K562 (cell line): Measurements from ENCODE around the gene RASSF3. TPM values are rescaled to one million over a fixed set of nuclear protein-coding genes. Genes with fewer than 3 reads are reported as not detected.

ENCODE experiments used
- ATF1 ChIP-seq, 2 experiments: fragments of 450-650 bp in 1 of 2; IDR thresholded peaks; 2 replicates each; pipeline ENCODE4 v1.6.1; 2016; ENCODE audit warnings: missing compliant biosample characterization in 1 of 2, missing genetic modification characterization in 1 of 2
- BRCA1 ChIP-seq, 2 experiments: fragments of 450-650 bp in 1 of 2; sonication (generic) in 1 of 2; formaldehyde crosslinking in 1 of 2; IDR thresholded peaks; 2 replicates each; pipeline versions ENCODE4 v1.5.0 to v1.6.1; 2017 to 2020; ENCODE audit warnings: mild to moderate bottlenecking in 1 of 2, missing genetic modification reagents in 1 of 2
- CREM ChIP-seq: IDR thresholded peaks from 2 replicates; pipeline ENCODE4 v1.6.1; 2014; ENCODE audit warnings: antibody characterized with exemption, low read depth
- DDX20 ChIP-seq: fragments of 450-650 bp; IDR thresholded peaks from 2 replicates; pipeline ENCODE4 v1.6.1; 2016; ENCODE audit warnings: missing genetic modification characterization, low read depth, mild to moderate bottlenecking, missing compliant biosample characterization, moderate library complexity
- DPF2 ChIP-seq: fragments of 450-650 bp; IDR thresholded peaks from 2 replicates; pipeline ENCODE4 v1.6.1; 2016
- ELF4 ChIP-seq: fragments of 450-650 bp; formaldehyde crosslinking; IDR thresholded peaks from 2 replicates; pipeline ENCODE4 v1.4.0; 2022; ENCODE audit warnings: missing genetic modification characterization
- ESRRA ChIP-seq: fragments of 450-650 bp; IDR thresholded peaks from 2 replicates; pipeline ENCODE4 v1.6.1; 2014; ENCODE audit warnings: low read depth, mild to moderate bottlenecking, moderate library complexity, borderline replicate concordance
- FOXM1 ChIP-seq, 2 experiments: fragments of 450-650 bp in 1 of 2; sonication (generic) in 1 of 2; formaldehyde crosslinking in 1 of 2; IDR thresholded peaks; 2 replicates each; pipeline versions ENCODE4 v1.6.1 to v1.9.0; 2017 to 2022; ENCODE audit warnings: low read depth in 2 of 2, mild to moderate bottlenecking in 2 of 2, missing genetic modification reagents in 1 of 2, moderate library complexity in 1 of 2
- GATAD2A ChIP-seq: fragments of 450-650 bp; IDR thresholded peaks from 2 replicates; pipeline ENCODE4 v1.6.1; 2017
- GTF2A2 ChIP-seq: IDR thresholded peaks from 2 replicates; pipeline ENCODE4 v1.6.1; 2016; ENCODE audit warnings: mild to moderate bottlenecking, missing genetic modification characterization, missing compliant biosample characterization
- ILK ChIP-seq: fragments of 450-650 bp; IDR thresholded peaks from 2 replicates; pipeline ENCODE4 v1.6.1; 2016; ENCODE audit warnings: missing genetic modification characterization, low read depth, mild to moderate bottlenecking, missing compliant biosample characterization, moderate library complexity, borderline replicate concordance
- KDM1A ChIP-seq, 2 experiments: fragments of 450-650 bp; IDR thresholded peaks; 2 replicates each; pipeline ENCODE4 v1.6.1; 2016; ENCODE audit warnings: mild to moderate bottlenecking in 2 of 2
- MEIS2 ChIP-seq: fragments of 450-650 bp; IDR thresholded peaks from 2 replicates; pipeline ENCODE4 v1.6.1; 2014; ENCODE audit warnings: mild to moderate bottlenecking; ENCODE audit not compliant: partially characterized antibody
- MTA1 ChIP-seq: fragments of 450-650 bp; IDR thresholded peaks from 2 replicates; pipeline ENCODE4 v1.6.1; 2017; ENCODE audit warnings: borderline replicate concordance
- MYC ChIP-seq, 2 experiments: fragments of 250-450 bp in 1 of 2; sonication (Bioruptor Pico) in 1 of 2; IDR thresholded peaks; 2 replicates each; pipeline versions ENCODE4 v1.5.1 to v1.6.1; 2012 to 2021; ENCODE audit warnings: low read depth in 2 of 2, borderline replicate concordance in 1 of 2, improper control_type of control experiment in 1 of 2, low read length in 1 of 2, mild to moderate bottlenecking in 1 of 2, moderate library complexity in 1 of 2
- NBN ChIP-seq: fragments of 450-650 bp; IDR thresholded peaks from 2 replicates; pipeline ENCODE4 v1.6.1; 2016; ENCODE audit warnings: low read depth, mild to moderate bottlenecking
- NR2C2 ChIP-seq, 2 experiments: fragments of 200-800 bp in 1 of 2; sonication (Bioruptor generic) in 1 of 2; sonication (generic) in 1 of 2; formaldehyde crosslinking in 1 of 2; IDR thresholded peaks; 2 replicates each; pipeline versions ENCODE4 v1.6.1 to v1.8.0; 2016 to 2022; ENCODE audit warnings: mild to moderate bottlenecking in 1 of 2, missing compliant biosample characterization in 1 of 2, missing genetic modification characterization in 1 of 2, missing genetic modification reagents in 1 of 2
- NR4A1 ChIP-seq, 2 experiments: fragments of 250-450 bp in 1 of 2; fragments of 450-650 bp in 1 of 2; sonication (Bioruptor Pico) in 1 of 2; IDR thresholded peaks; 2 replicates each; pipeline versions ENCODE4 v1.4.0 to v1.6.1; 2016 to 2020; ENCODE audit warnings: mild to moderate bottlenecking in 2 of 2, missing compliant biosample characterization in 1 of 2, missing genetic modification characterization in 1 of 2, moderate library complexity in 1 of 2
- PTRF ChIP-seq: fragments of 450-650 bp; IDR thresholded peaks from 2 replicates; pipeline ENCODE4 v1.6.1; 2016; ENCODE audit warnings: mild to moderate bottlenecking, missing genetic modification characterization, missing compliant biosample characterization
- PTTG1 ChIP-seq: fragments of 450-650 bp; IDR thresholded peaks from 2 replicates; pipeline ENCODE4 v1.6.1; 2016; ENCODE audit warnings: low read depth, mild to moderate bottlenecking, missing genetic modification characterization, missing compliant biosample characterization
- SMARCA4 ChIP-seq: fragments of 450-650 bp; IDR thresholded peaks from 2 replicates; pipeline ENCODE4 v1.6.1; 2016
- TAF1 ChIP-seq: IDR thresholded peaks from 2 replicates; pipeline ENCODE4 v1.6.1; 2011; ENCODE audit warnings: mild to moderate bottlenecking, low read length, moderate library complexity; ENCODE audit not compliant: insufficient read depth, control insufficient read depth, severe bottlenecking; ENCODE audit errors: extremely low read depth
- TAL1 ChIP-seq: fragments of 450-650 bp; IDR thresholded peaks from 2 replicates; pipeline ENCODE4 v1.6.1; 2016; ENCODE audit warnings: mild to moderate bottlenecking
- TCF3 ChIP-seq: sonication (generic); formaldehyde crosslinking; IDR thresholded peaks from 2 replicates; pipeline ENCODE4 v1.4.0; 2020; ENCODE audit warnings: mild to moderate bottlenecking, missing genetic modification reagents
- TEAD1 ChIP-seq, 2 experiments: fragments of 450-650 bp in 1 of 2; sonication (generic) in 1 of 2; formaldehyde crosslinking; IDR thresholded peaks; 2 replicates each; pipeline versions ENCODE4 v1.4.0 to v1.8.0; 2020 to 2022; ENCODE audit warnings: mild to moderate bottlenecking in 2 of 2, missing genetic modification reagents in 1 of 2
- ZC3H4 ChIP-seq: sonication (generic); formaldehyde crosslinking; IDR thresholded peaks from 2 replicates; pipeline ENCODE4 v1.9.0; 2021; ENCODE audit warnings: missing genetic modification reagents, borderline replicate concordance
- ZNF584 ChIP-seq: fragments of 200-800 bp; sonication (Bioruptor generic); IDR thresholded peaks from 2 replicates; pipeline ENCODE4 v1.6.1; 2016; ENCODE audit warnings: low read depth, mild to moderate bottlenecking, missing genetic modification characterization, missing compliant biosample characterization
- polyA plus RNA-seq, 8 experiments: library from polyadenylated mRNA; depleted of rRNA in 4 of 8; stranded (reverse) in 5 of 8; unstranded in 3 of 8; fragments of >200 nt; fragmentation: Nextera tagmentation in 2 of 8; fragmentation: Illumina TruSeq in 1 of 8; extraction: Ambion mirVana in 2 of 8; extraction: Trizol in 1 of 8; gene quantifications; 2 replicates each; pipeline versions ENCODE4 v1.2.1 to v1.2.3, GENCODE V29; 2011 to 2014; ENCODE audit warnings: inconsistent platforms in 1 of 8, missing spikeins in 1 of 8
- total RNA-seq, 7 experiments: library from RNA; depleted of rRNA in 6 of 7; stranded (reverse); fragments of >200 nt in 6 of 7; fragmentation: Illumina TruSeq in 2 of 7; extraction: Trizol in 2 of 7; gene quantifications; 2 replicates each; pipeline versions ENCODE4 v1.2.1 to v1.2.3, GENCODE V29; 2011 to 2021; ENCODE audit warnings: low replicate concordance in 1 of 7
- TF ChIP-seq, protein P1 (sequence below): sonication (generic); formaldehyde crosslinking; IDR thresholded peaks from 2 replicates; pipeline ENCODE4 v1.8.0; 2022; ENCODE audit warnings: mild to moderate bottlenecking, missing genetic modification reagents

RASSF3 gene
- total and polyA plus RNA-seq, 9 of the 15 experiments (the other 6 are each of a cell fraction or from before 2014, with no cell fraction given) = 3.7 to 39.2 (median 20.2) TPM

DNA sequence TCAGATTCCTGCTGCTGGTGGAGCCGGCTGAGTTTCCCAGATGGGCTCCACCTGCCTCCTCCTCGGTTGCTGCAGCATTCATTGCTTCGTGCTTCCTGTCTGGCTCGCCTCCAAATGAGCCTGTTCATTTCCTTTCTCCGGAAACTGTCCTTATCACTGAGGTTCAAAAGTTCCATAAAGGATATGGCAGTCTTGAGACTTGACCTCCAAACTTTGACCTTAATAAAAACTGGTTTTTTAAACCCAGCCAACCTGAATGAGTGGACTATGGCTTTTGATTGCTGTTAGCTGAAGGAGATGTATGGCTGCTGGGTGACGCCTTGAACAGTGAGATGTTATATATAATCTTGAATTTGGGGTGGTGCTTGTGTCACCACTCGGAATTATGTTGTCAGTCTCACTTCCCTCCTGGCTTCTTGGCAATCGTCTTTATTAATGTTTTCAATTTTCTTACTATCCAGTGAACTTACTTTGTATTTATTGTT, 62.7 kb downstream of the RASSF3 start (continued):
- TF ChIP-seq SMARCA4 = peak; percentile 72
- peak; percentile 87 for TF ChIP-seq DDX20 (tag)
- TF ChIP-seq CREM = 0 out of 2 replicates have a peak, but pooled peaks have one; percentile 3
- TF ChIP-seq PTTG1 (tag) = peak; percentile 61; the same call in 1 of the 2 replicates
- peak; percentile 35; the same call in 1 of the 2 replicates for TF ChIP-seq PTRF
- no peak for TF ChIP-seq NR4A1 (CRISPR knock-in tag; IDR thresholded peaks at IDR 0.05)
- TF ChIP-seq NR4A1 (tag; IDR thresholded peaks at IDR 0.05) = peak; percentile 82; the same call in 1 of the 2 replicates
- 0 out of 2 replicates have a peak, but pooled peaks have one; percentile 51 for TF ChIP-seq MTA1
- TF ChIP-seq ATF1 (CRISPR knock-in tag; IDR thresholded peaks at IDR 0.05) = no peak
- TF ChIP-seq ATF1 (tag; IDR thresholded peaks at IDR 0.05) = peak; percentile 69
- peak; percentile 76 for TF ChIP-seq FOXM1 (IDR thresholded peaks at IDR 0.05; ENCODE audit: low read depth)
- TF ChIP-seq FOXM1 (CRISPR knock-in tag; IDR thresholded peaks at IDR 0.05; ENCODE audit: low read depth) = no peak
- TF ChIP-seq ELF4 (CRISPR knock-in tag) = 0 out of 2 replicates have a peak, but pooled peaks have one; percentile 36
- peak; percentile 58; the same call in 1 of the 2 replicates for TF ChIP-seq NBN
- peak; percentile 45 for TF ChIP-seq TAL1
- peak; percentile 92 for TF ChIP-seq ZNF584 (CRISPR knock-in tag)
- peak; percentile 76 for TF ChIP-seq DPF2
- TF ChIP-seq TCF3 = peak; percentile 48; the same call in 1 of the 2 replicates
- peak; percentile 49 for TF ChIP-seq MEIS2
- peak; percentile 13 to 30; a peak in 1 of 4 replicates for TF ChIP-seq TEAD1 (CRISPR knock-in tag; IDR thresholded peaks at IDR 0.05)
- TF ChIP-seq, protein P1, sequence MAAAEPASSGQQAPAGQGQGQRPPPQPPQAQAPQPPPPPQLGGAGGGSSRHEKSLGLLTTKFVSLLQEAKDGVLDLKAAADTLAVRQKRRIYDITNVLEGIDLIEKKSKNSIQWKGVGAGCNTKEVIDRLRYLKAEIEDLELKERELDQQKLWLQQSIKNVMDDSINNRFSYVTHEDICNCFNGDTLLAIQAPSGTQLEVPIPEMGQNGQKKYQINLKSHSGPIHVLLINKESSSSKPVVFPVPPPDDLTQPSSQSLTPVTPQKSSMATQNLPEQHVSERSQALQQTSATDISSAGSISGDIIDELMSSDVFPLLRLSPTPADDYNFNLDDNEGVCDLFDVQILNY (CRISPR knock-in tag) = no peak
- peak; percentile 53 for TF ChIP-seq MYC (IDR thresholded peaks at IDR 0.05; ENCODE audit: low read depth, low read length)
- TF ChIP-seq MYC (CRISPR knock-in tag; IDR thresholded peaks at IDR 0.05; ENCODE audit: borderline replicate concordance, low read depth) = no peak
- peak; percentile 35 for TF ChIP-seq TAF1
- TF ChIP-seq GATAD2A = peak; percentile 73; the same call in 1 of the 2 replicates
- TF ChIP-seq ESRRA = peak; percentile 95
- TF ChIP-seq ILK (tag) = 0 out of 2 replicates have a peak, but pooled peaks have one; percentile 38
- no peak for TF ChIP-seq BRCA1 (IDR thresholded peaks at IDR 0.05)
- TF ChIP-seq BRCA1 (CRISPR knock-in tag; IDR thresholded peaks at IDR 0.05) = no peak
- peak; percentile 93 for TF ChIP-seq NR2C2 (CRISPR knock-in tag; IDR thresholded peaks at IDR 0.05)
- TF ChIP-seq NR2C2 (tag; IDR thresholded peaks at IDR 0.05) = peak; percentile 99
- TF ChIP-seq KDM1A (IDR thresholded peaks at IDR 0.05) = peak; percentile 79 to 89; a peak in 3 of 4 replicates
- TF ChIP-seq GTF2A2 (tag) = peak; percentile 56; the same call in 1 of the 2 replicates
- no peak for TF ChIP-seq ZC3H4 (CRISPR knock-in tag)
